Umbilical cord (tissue), 2 donors: ENCODE measurements around the gene OLR1. TPM values are rescaled to one million over a fixed set of nuclear protein-coding genes. Genes with fewer than 3 reads are reported as not detected.

Experiments
- DNase-seq: peaks from one replicate; pipeline ENCODE4 v3.0.0-alpha.2; 2015; ENCODE audit warnings: low spot score
- total RNA-seq: library from RNA; depleted of rRNA; stranded (reverse); fragments of >200 nt; gene quantifications from one replicate; pipeline ENCODE4 v1.2.3, GENCODE V29; 2014; ENCODE audit warnings: low replicate concordance; ENCODE audit not compliant: insufficient read depth

OLR1 gene
- total RNA-seq, 1 donor from 2014 or later, result 14.9 TPM

DNA sequence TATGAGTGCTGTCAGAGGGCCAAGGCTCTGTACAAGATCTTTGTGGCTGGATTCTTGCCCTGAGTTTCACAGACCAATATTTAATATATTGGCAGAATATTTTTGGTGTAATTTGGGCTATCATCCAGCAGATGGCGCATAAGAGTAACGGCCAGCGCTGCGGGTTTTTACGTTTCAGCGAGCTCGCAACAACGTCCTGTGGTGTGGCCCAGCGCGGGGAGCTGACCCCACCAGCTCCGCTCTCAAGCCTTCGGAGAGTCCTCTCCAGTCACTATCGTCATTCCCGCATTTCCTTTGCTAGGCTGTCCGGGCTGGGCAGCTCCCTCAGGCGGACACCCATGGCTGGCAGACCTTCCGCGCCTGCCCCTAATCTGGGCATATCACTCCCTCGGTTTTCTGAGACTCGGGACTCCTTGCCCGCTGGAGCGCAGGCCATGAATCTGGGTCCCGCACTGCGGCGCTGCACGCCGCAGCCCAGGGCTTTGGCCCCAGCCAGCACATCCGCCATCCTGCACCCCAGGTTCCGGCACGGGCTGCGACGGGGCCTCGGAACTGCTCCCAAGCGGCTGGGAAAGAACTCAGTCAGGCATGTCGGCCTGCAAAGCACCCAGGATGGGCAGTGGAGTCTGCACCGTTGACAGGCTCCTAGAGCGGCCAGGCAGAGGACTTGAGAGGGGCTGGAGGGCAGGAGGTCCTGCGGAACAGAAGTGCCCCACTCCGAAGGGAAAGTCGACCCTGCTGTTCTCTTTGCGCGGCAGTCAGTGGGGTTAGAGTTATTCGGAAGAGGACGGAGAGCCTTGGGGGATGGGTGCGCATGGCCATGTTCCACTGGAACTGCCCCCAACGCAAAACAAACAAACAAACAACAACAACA, 18.4 kb downstream of the OLR1 start:
- peak; percentile 77 for DNase-seq

DNA sequence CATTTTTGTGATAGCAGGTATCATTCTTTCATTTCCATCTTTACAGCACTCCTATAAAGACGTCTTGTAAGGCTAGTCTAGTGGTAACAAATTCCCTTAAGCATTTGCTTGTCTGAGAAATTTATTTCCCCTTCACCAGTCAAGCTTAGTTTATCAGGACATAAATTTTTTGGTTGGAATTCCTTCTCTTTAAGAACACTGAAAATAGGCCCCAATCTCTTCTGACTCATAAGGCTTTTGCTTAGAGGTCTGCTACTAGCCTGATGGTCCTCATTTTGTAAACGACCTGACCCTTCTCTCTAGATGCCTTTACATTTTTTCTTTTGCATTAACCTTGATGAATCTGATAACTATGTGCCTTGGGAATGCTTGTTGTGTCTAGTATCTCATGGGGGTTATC, 20.3 kb downstream of the OLR1 start:
- no peak for DNase-seq

DNA sequence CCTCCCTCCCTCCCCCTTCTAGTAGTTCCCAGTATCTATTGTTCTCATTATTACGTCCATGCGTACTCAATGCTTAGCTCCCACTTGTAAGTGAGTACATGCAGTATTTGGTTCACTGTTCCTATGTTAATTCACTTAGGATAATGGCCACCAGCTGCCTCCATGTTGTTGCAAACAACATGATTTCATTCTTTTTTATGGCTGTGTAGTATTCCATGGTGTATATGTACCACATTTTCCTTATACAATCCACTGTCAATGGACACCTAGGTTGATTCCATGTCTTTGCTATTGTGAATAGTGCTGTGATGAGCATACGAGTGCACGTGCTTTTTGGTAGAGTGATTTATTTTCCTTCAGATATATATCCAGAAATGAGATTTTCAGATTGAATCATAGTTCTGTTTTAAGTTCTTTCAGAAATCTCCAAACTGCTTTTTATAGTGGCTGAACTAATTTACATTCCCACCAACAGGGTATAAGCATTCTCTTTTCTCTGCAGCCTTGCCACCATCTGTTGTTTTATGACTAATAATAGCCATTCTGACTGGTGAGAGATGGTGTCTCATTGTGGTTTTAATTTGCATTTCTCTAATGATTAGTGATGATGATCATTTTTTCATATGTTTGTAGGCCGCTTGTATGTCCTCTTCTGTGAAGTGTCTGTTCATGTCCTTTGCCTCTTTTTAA, 24.1 kb downstream of the OLR1 start:
- DNase-seq, result no peak

DNA sequence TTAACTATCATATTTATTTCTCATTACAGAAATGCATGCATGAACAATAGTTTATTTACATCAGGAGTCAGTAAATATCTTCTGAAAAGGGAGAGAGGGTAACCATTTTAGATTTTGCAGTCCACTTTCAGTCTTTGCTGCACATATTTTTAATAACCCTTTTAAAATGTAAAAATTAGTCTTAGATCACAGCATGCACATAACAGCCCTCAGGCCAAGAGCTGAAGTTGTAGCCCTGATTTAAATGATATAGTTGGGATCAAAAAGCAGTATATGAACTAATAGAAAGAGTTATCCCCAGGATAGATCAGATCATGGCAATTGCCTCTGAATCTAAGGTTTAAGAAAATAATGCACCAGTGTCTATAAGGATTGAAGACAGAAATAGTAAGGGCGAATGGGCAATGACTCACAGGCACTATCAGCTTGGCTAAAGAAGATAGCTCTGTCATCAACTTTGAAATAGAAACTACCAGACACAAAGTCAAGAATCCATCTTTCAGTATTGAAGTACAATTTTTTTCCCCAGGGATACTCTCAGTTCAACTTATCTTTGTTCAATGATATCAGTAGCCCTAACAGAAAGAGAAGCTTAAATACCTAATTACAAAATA, 28.8 kb downstream of the OLR1 start:
- DNase-seq, result peak; percentile 65

DNA sequence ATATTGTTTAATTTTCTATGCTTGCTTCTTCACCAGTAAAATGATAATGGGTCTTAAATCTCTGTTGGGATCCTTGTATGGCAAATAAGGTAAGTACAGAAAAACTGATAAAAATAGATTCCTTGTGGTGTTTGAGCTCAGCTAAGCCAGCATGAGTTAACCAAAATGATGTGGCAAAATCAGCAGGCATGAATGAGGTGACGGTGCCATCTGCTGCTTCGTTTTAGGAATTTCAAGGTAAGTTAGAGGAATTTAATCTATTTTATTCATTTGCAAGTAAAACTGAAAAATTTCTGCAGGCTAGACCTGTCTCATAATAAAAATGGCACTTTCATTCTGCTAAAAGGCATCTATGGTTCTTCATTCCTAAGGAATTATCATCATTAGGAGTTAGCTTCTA, 31.9 kb downstream of the OLR1 start:
- peak; percentile 68 for DNase-seq

DNA sequence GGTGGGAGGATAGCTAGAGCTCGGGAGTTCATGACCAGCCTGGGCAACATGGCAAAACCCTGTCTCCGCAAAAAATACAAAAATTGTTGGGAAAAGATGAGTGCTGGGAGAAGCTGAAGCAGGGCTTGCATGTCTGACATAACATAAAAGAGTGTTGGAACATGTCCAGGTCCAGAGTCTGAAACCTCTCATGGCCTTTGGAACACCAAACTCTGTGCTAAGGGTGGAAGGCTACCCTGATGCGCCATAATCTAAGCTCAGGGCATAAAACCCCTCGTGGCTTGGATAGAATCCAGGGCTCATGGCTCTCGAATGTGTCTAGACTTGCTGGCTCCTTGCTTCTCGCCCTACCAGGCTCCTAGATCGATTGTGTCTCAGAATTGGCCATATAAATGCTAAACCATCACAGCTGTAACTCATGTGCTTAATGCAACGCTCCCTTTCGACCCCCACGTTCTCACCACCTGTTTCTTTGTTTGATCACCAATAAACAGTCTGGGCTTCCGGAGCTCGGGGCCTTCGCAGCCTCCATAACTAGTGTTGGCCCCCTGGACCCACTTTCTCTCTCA, 35.2 kb downstream of the OLR1 start:
- no peak for DNase-seq

DNA sequence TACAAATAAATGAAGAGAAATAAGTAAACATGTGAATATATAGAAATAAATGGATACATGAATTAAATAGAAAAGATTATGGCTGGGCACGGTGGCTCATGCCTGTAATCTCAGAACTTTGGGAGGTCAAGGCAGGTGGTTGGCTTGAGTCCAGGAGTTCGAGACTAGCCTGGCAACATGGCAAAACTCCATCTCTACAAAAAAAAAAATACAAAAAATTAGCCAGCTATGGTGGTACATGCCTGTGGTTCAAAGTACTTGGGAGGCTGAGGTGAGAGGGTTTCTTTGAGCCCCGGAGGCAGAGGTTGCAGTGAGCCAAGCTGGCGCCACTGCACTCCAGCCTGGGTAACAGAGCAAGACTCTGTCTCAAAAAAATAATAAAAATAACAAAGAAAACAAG, 36.8 kb downstream of the OLR1 start:
- no peak for DNase-seq

DNA sequence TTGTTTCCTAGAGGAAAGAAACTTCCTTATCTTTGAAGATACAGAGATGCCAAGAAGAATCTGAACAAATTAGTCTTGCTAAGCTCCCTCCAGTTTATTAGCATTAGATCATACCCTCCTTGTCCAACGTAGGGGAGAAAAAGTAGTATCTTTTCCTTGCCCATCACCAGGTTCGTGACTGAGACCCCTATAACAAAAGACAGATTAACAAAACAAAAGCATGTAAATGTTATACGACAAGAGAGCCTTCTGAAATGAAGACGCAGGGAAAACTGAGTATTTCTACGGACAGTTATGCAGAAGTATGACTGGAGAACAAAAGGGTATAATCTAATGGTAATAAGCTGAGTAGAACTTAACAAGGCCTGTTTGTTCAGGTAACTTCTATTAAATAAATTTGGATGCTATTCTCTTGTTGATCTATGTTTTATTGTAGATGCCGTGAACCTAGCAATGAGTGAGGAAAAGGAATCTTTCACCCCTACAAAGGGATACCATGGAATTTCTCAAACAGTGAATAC, 39.0 kb downstream of the OLR1 start:
- no peak for DNase-seq

DNA sequence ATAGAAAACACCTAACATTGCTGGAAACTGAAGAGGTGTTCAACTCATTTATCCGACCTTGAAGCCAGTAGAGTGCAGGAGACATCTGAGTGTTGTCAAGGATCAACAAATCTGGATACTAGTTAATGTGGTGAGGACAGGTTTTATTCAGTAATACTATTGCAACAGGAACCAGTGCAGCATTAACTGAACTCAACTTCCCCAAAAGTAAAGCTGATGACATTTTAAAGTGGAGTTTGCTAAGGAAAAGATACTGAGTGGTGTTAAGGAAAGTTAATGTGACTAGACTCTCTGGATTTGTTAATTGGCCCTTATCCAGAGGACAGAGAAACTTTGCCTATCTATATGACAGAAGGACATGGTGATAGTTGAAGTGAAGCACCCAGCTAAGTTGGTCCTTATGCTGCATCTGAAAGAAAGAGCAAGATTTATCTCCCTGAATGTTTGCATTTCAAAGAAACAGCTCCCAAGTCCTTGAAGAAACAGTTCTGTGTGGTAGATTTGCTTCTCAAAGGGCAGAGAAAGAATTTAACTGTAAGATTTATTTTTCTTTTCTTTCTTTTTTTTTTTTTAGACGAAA, 40.7 kb downstream of the OLR1 start:
- no peak for DNase-seq

DNA sequence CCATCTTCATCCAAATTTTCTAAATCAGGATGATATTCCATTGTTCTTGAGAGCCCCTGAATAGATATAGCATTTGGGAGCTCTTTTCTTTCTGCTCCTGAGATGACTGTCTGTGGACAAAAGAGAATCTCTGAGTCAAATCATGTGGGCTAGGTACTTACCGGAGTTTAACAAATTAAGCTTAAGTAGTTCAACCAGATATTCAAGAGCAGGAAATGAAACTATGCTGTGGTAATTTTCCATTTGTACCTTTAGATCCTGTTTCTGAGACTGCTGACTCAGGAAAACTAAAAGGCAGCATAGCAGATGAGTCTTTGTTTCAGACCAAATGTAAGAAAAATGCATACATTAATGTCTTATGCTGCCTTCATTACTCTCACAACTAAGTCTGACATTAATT, 41.9 kb downstream of the OLR1 start, which contains the start of gene CLEC7A:
Gene CLEC7A (minus strand): TSS at position 158 of the 400 bp plus-strand sequence. CDS start 117 bp downstream, at position 41.
- DNase-seq, result peak; percentile 66

DNA sequence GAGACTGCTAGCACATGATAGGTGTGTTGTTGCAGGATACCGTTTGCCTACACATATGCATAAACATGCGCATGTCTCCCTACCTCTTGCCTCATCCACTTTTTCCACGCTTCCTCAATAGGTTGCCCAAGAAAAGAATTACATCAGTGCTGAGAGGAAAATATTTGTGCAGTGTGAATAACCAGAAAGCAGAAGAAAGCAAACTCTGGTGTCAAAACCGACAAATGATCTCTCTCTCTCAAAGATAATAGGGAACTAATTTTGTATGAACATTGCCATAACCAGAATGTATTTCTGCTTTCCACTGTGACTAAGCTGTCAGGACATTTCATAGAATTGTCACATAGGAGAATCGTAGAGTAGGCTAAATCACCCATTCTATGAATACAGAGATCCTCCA, 43.2 kb downstream of the OLR1 start:
- DNase-seq, result peak; percentile 42

DNA sequence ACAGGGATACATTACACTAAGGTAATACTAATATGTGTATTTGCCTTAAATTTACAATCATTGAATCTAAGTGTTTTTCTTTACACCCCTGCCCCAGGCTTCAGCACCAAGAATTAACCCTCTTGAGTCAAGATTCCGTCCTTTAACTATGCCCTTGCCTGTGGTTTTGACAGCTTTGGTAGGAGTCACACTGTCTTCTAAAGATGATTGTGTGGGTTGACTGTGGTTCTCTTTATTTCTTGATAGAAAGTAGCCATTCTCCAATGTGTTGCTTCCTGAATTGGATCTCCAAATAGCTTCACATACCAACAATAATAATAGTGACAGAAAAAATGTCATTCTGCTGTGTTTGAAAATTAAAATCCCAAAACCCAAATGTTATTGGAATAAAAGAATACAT, 45.5 kb downstream of the OLR1 start:
- no peak for DNase-seq

DNA sequence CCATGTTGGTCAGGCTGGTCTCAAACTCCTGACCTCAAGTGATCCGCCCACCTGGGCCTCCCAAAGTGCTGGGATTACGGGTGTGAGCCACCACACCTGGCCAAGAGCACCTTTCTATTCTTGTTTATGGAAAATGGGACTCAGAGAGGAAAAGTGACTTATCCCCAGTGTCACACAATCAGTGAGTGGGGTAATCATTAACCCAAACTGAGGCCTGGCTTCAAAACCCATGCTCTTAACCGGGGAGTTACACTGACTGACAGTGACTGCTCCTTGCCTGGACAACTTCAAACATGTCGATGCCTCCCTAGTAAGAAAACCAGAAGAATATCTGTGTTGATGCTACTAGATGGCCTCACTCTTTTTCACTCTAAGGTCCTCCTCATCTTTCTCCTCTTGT, 49.2 kb downstream of the OLR1 start:
- no peak for DNase-seq

DNA sequence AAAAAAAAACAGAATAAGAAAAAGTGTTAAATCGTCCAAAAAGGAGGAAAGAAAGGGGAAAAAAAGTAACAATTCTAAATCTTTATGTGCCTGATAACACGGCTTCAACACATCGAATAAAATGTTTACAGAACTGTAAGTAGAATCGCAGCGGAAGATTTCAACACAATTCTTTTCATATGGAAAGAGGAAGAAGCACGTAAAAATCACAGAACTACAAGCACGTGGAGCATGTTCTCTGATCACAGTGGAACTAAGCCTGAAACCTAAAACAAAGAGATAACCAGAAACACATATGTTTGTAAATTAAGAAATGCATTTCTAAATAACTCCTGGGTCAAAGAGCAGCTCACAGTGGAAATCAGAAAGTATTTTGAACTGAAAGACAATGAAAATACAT, 50.7 kb downstream of the OLR1 start:
- no peak for DNase-seq

DNA sequence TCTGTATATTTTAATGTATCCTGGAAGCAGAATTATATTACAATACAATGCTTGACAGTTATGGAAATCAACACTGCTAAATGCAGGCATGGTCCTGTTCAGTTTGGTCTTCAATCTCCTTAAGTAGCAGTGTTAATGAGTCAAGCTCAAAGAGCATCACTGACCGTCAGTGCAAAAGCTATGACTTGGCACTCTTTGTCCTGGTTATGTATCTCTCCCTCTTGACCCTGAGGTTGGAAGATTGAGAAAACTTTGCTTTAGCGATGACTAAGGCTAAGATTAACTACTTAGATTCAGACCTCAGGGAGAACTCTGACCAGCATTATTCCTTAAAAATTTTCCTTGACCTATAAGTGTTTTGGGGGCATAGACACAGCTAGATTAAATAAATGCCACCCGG, 52.9 kb downstream of the OLR1 start:
- DNase-seq, result no peak

DNA sequence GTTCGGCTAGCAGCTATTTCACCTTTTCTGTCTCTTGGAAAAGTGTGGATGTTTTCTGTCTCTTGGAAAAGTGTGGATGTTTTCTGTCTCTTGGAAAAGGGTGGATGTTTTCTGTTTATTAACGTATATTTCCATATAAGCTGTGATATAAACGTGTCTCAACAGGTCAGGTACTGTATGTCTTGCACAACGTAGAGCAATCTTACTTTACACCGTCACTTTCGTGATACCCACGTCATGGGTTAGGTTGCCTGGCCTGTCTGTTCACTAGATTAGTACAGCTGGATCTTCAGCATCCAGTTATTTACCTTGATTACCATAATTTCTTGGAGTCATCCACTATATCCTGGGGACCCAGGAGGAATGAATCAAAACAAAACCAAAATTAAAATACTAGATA, 56.0 kb downstream of the OLR1 start:
- DNase-seq, result no peak

DNA sequence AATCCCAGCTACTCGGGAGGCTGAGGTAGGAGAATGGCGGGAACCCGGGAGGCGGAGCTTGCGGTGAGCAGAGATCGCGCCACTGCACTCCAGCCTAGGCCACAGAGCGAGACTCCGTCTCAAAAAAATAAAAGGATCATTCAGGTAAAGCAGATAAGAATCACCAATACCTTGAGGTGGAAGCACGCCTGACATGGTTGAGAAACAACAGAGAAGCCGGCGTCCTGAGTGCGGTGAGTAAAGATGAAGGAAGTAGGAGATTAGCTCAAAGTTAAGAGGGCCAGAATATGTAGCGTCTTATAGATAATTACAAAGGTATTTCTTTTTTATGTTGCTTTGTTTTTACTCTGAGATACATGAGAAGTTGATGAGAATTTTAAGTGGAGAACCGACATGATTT, 56.6 kb downstream of the OLR1 start:
- no peak for DNase-seq

DNA sequence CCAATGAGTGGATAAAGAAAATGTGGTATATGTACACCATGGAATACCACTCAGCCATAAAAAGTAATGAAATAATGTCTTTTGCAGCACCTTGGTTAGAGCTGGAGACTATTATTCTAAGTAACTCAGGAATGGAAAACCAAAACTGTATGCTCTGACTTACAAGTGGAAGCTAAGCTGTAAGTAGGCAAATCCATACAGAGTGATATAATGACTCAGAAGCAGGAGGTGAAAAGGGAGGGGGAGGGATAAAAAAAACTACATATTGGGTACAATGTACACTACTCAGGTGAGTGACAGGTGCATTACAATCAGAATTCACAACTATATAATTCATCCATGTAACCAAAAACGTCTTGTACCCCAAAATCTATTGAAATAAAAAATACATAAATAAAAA, 58.0 kb downstream of the OLR1 start:
- DNase-seq, result no peak

DNA sequence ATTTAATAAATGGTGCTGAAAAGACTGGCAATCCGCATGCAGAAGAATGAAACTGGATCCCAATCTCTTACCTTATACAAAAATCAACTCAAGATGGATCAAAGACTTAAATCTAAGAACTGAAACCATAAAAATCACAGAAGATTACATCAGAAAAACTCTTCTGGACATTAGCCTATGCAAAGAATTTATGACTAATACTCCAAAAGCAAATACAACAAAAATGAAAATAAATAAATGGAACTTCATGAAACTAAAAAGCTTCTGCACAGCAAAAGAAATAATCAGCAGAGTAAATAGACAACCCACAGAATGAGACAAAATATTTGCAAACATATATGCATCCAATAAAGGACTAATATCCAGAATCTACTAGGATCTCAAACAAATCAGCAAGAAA, 58.9 kb downstream of the OLR1 start:
- no peak for DNase-seq

DNA sequence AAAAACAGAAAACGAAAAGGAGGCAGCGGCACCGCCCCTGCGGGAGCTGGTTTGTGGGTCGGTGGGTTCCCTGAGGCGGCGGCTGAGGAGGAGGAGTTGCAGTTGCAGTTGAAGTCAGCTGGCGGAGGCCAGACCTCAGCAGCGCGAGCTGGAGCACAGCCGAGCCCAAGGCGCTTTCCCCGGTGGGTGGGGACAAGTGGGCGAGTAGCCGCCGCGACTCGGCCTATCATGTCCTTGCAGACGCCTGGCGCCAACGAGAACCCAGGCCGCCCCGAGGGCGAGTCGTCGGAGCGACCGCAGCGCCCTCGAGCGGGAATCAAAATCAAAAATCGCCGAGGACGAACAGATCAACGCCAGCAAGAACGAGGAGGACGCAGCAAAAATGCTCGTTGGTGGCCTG, 60.5 kb downstream of the OLR1 start:
- DNase-seq, result no peak

DNA sequence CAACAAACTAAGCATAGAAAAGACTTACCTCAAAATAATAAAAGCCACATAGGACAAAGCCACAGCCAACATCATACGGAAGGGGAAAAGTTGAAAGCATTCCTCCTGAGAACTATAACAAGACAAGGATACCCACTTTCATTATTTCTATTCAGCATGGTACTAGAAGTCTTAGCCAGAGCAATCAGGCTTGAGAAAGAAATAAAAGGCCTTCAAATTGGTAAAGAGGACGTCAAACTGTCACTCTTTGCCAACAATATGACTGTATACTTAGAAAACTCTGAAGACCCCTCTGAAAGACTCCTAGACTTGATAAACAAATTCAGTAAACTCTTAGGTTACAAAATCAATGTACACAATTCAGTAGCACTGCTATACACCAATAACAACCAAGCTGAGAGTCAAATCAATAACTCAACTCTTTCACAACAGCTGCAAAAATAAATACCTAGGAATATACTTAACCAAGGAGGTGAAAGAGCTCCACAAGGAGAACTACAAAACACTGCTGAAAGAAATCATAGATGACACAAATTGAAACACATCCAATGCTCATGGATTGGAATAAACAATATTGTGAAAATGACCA, 61.6 kb downstream of the OLR1 start:
- no peak for DNase-seq
